ENCODE data around the gene C13orf46. TPM values are rescaled to one million over a fixed set of nuclear protein-coding genes. Genes with fewer than 3 reads are reported as not detected.
"Not testable (repeated sequence)": the region's sequence is repeated elsewhere in the genome, so short reads cannot be mapped to it uniquely, and the experiment has no call there.

Gene C13orf46
- total RNA-seq, 1 donor from 2014 or later: 0.29 TPM

DNA sequence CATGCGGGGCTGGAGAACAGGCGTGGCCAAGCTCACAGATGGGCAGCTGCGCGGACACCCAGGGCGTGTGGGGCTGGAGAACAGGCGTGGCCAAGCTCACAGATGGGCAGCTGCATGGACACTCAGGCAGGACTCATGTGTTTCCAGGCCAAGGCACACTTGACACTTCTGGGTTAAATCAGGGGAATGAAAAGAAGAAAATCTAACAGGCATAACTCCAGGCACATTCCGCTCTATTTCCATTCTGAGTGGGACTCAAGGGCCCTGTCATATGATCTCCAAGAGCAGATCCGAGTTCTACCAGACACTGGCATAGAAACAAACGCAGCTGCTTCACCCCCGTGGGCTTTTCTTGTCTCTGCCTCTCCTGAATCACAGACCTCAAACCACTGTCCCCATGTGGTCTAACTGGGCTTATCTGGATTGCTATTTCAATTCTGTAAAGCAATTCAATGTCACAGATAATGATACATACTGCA lies 17.4 kb upstream of the C13orf46 start:
- Mint-ChIP-seq H3K9me3 (no peaks in the 10 kb centered on the region), H3K27ac (no peak overlapping the region), H3K27me3 (no peaks in the 10 kb centered on the region), H3K4me3 (no peak overlapping the region), H3K4me1 (ENCODE audit: unreplicated experiment) (no peaks in the 10 kb centered on the region), H3K36me3 (peaks cover 8% of the 10 kb centered on the region)
- TF ChIP-seq, protein P1, sequence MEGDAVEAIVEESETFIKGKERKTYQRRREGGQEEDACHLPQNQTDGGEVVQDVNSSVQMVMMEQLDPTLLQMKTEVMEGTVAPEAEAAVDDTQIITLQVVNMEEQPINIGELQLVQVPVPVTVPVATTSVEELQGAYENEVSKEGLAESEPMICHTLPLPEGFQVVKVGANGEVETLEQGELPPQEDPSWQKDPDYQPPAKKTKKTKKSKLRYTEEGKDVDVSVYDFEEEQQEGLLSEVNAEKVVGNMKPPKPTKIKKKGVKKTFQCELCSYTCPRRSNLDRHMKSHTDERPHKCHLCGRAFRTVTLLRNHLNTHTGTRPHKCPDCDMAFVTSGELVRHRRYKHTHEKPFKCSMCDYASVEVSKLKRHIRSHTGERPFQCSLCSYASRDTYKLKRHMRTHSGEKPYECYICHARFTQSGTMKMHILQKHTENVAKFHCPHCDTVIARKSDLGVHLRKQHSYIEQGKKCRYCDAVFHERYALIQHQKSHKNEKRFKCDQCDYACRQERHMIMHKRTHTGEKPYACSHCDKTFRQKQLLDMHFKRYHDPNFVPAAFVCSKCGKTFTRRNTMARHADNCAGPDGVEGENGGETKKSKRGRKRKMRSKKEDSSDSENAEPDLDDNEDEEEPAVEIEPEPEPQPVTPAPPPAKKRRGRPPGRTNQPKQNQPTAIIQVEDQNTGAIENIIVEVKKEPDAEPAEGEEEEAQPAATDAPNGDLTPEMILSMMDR (conservative IDR thresholded peaks at IDR 0.05): no peak
- no peak for DNase-seq (ENCODE audit: extremely low spot score, unreplicated experiment)

DNA sequence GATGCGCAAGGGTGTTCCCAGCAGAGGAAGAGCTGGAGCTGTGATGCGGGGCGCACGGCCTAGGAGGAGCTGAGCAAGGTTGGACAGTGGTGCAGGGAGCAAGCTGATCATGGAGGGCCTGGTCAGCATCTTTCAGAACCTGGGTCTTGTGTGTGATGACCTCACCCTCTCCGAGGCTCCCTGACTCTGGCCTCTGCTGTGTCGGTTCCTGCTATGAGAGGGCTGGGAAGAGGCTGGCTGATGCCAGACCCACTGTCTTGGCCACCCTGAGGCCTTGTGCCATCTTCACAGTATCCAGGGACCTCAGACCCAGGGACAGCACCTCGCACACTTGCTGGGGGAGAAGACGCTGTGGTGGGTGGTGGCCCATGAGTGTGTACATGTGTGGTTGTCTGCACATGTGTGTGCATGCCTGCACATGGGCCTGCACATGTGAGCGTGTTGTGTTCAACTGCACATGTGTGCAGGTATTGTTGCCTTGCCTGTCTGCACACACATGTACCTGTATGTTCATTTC lies 16.5 kb upstream of the C13orf46 start:
- peaks cover 8% of the 10 kb centered on the region for H3K36me3 Mint-ChIP-seq
- no peaks in the 10 kb centered on the region for H3K27me3 Mint-ChIP-seq
- H3K27ac Mint-ChIP-seq: no peak overlapping the region
- TF ChIP-seq, protein P1 (conservative IDR thresholded peaks at IDR 0.05): no peak
- no peaks in the 10 kb centered on the region for H3K9me3 Mint-ChIP-seq
- no peak overlapping the region for H3K4me3 Mint-ChIP-seq
- no peaks in the 10 kb centered on the region for H3K4me1 Mint-ChIP-seq (ENCODE audit: unreplicated experiment)
- no peak for DNase-seq (ENCODE audit: extremely low spot score, unreplicated experiment)

DNA sequence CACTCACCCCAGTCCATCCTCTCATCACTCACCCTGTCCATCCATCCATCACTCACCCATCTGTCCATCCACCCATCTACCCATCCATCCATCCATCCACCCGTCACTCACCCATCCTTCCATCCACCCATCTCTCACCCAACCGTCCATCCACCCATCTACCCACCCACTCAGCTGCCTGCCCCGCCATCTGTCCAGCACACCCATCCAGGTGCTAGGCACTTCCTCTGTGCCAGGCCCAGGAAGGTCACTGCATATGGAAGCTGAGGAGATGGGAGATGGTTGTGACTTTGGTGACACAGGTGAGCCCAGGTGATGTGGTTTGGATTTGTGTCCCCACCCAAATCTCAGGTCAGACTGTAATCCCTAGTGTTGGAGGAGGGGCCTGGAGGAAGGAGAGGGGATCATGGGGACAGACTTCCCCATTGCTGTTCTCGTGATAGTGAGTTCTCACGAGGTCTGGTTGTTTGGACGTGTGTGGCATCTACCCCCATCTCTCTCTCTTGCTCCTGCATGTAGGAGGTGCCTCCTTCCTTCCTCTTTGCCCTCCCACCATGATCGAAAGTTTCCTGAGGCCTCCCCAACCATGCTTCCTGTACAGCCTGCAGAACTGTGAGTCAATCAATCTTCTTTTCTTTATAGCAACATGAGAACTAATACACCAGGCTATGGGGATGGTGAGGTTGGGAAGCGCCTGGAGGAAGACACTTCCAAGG lies 15.9 kb upstream of the C13orf46 start:
- H3K27me3 Mint-ChIP-seq: no peaks in the 10 kb centered on the region
- no peak for DNase-seq (ENCODE audit: extremely low spot score, unreplicated experiment)
- no peak overlapping the region for H3K4me3 Mint-ChIP-seq
- no peak overlapping the region for H3K27ac Mint-ChIP-seq
- TF ChIP-seq, protein P1 (conservative IDR thresholded peaks at IDR 0.05): no peak
- H3K36me3 Mint-ChIP-seq: peaks cover 8% of the 10 kb centered on the region
- H3K4me1 Mint-ChIP-seq (ENCODE audit: unreplicated experiment): no peaks in the 10 kb centered on the region
- H3K9me3 Mint-ChIP-seq: no peaks in the 10 kb centered on the region

DNA sequence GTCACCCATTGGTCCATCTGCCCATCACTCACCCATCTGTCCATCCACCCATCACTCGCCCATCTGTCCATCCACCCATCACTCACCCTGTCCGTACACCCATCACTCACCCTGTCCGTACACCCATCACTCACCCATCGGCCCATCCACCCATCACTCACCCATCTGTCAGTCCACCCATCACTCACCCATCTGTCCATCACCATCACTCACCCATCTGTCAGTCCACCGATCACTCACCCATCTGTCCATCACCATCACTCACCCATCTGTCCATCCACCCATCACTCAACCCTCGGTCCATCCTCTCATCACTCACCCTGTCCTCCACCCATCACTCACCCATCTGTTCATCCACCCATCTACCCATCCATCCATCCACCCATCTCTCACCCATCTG lies 15.0 kb upstream of the C13orf46 start:
- not testable (repeated sequence) for DNase-seq (ENCODE audit: extremely low spot score, unreplicated experiment); H3K27me3 Mint-ChIP-seq; H3K27ac Mint-ChIP-seq; H3K4me3 Mint-ChIP-seq; H3K36me3 Mint-ChIP-seq; H3K9me3 Mint-ChIP-seq; H3K4me1 Mint-ChIP-seq (ENCODE audit: unreplicated experiment)

DNA sequence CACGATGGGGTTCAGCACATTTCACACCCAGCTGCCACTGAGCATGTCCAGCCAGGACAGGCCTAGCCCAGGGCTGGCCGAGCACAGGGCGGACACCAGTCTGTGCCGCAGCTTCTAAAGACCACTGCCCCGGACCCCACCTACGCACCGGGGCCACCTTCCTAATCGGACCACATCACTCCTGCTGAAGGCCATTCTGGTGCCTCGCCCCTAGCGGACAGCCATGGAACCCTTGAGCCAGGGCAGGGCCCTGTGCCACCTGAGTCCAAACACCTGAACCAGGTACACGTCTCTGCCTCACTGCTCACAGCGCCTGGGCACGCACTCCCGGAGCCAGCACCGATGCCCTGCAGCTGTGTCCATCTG lies 8.4 kb upstream of the C13orf46 start:
- no peaks in the 10 kb centered on the region for H3K4me1 Mint-ChIP-seq (ENCODE audit: unreplicated experiment)
- H3K4me3 Mint-ChIP-seq: no peak overlapping the region
- no peaks in the 10 kb centered on the region for H3K27me3 Mint-ChIP-seq
- TF ChIP-seq, protein P1 (conservative IDR thresholded peaks at IDR 0.05): no peak
- no peak for DNase-seq (ENCODE audit: extremely low spot score, unreplicated experiment)
- H3K36me3 Mint-ChIP-seq: peaks cover 5% of the 10 kb centered on the region
- no peaks in the 10 kb centered on the region for H3K9me3 Mint-ChIP-seq
- H3K27ac Mint-ChIP-seq: no peak overlapping the region

DNA sequence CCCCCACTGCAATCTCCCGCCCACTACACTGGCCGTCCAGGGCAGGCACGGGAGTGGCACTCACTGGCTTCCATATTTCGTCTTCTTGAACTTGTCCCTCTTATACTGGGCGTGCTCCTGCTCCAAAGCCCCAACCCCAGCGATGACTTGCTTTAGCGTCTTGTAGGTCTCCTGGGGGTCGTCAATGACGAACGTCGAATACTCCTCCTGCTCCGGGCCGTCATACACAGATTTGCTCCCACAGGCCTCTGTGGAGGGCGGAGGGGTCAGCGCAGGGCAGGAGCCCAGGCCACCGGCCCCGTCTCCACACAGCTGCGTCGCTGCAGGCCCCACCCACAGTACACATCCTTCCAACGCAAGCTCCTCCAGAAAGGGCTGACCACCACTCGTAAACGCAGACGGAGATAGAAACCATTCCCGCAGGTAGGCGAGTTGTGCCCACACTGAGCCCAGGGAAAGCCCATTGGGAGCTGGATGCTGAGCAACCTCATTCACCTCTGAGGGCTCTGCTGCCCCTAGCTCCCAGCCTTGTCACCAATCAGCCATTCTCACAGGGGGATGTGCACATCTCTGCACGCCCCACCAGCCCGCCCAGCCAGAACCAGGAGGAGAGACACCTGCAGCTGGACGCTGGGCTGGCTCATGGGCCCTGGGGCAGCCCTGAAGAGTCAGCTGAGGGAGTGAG lies 7.9 kb upstream of the C13orf46 start:
- Mint-ChIP-seq H3K36me3 (peaks cover 5% of the 10 kb centered on the region), H3K4me3 (no peak overlapping the region), H3K4me1 (ENCODE audit: unreplicated experiment) (no peaks in the 10 kb centered on the region), H3K27me3 (no peaks in the 10 kb centered on the region), H3K9me3 (no peaks in the 10 kb centered on the region), H3K27ac (peak overlapping the region; percentile 43)
- TF ChIP-seq, protein P1 (conservative IDR thresholded peaks at IDR 0.05): no peak
- no peak for DNase-seq (ENCODE audit: extremely low spot score, unreplicated experiment)
